Measurements from ENCODE around the gene TMEM143.
A peak's percentile ranks its signal among the peaks of the same experiment; 100 is the strongest.

DNA sequence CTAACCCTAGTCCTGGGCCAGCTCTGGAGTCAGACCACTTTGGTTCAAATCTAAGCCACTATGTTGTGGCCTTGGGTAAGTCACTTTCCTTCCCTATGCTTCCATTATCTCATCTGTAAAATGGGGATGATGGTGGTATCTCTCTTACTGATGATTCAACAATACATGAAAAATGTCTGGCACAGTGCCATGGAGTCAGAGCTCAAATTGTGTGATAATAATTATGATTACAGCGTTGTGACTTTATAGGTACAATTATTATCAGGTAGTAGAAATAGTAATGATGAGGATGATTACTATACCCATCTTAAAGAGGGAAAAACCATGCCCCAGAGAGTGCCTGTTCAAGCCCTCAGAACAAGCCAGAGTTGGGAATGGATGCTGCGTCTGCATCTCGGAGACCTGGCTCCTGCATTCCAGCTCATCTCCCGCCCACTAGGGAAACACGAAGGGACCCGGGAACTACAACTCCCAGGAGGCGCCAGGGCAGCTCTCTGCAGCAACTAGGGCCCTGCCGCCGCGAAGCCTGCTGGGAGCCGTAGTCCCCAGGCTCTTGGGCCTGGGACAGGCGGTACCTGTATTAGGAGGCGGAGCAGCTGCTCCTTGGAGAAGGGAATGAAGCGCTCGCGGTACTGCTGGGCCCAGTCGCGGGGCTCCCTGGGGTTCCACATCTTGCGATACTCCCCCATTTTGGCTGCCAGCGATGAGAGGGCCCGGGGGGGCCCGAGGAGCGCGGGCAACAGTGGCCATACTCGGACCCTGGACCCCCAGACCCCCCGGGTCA, 832 bp downstream of the TMEM143 start:
- TF ChIP-seq EZH2 (IDR thresholded peaks at IDR 0.05; ENCODE audit: borderline replicate concordance, low read depth, low read length, severe bottlenecking) (no peak), CTCF (IDR thresholded peaks at IDR 0.05; ENCODE audit: borderline replicate concordance, extremely low read depth, low read length, poor library complexity, severe bottlenecking) (peak; percentile 11)

All from DND-41 (cell line).